HEK293 (cell line): Measurements from ENCODE around the gene LYPD5.
A peak's percentile ranks its signal among the peaks of the same experiment; 100 is the strongest.

ENCODE experiments used
- CTCF ChIA-PET: fragments of 350-600 bp; formaldehyde crosslinking; extraction: SDS; loops from one replicate; lab custom pipeline; 2021; ENCODE audit warnings: antibody characterized with exemption; lab: Yijun Ruan, JAX
- POLR2A ChIA-PET: fragments of 300-600 bp; formaldehyde crosslinking; extraction: SDS; loops from one replicate; lab custom pipeline; 2020; ENCODE audit warnings: antibody characterized with exemption, inconsistent platforms; lab: Yijun Ruan, JAX
- H3K27ac ChIP-seq: fragments of 200-500 bp; sonication (Bioruptor generic); 2 replicates; pipeline ENCODE4 v1.5.1; 2014; ENCODE audit warnings: low read depth, low read length, control low read depth, inconsistent platforms; ENCODE audit errors: extremely low read depth
- H3K36me3 ChIP-seq, 2 experiments: fragments of 200-500 bp in 1 of 2; sonication (Bioruptor generic) in 1 of 2; 1 replicate in 1 of 2; 2 replicates in 1 of 2; pipeline ENCODE4 v1.5.1; 2014 to 2017; ENCODE audit warnings: inconsistent platforms in 2 of 2, low read length in 2 of 2; ENCODE audit not compliant: control insufficient read depth in 2 of 2, insufficient read depth in 1 of 2
- H3K4me1 ChIP-seq: fragments of 200-500 bp; sonication (Bioruptor generic); 2 replicates; pipeline ENCODE4 v1.5.1; 2014; ENCODE audit warnings: mild to moderate bottlenecking, low read length, inconsistent platforms; ENCODE audit not compliant: control insufficient read depth, insufficient read depth
- H3K4me3 ChIP-seq: 2 replicates; pipeline ENCODE4 v1.5.1; 2011; ENCODE audit warnings: low read depth, mild to moderate bottlenecking, control low read depth, low read length, moderate library complexity
- H3K9me3 ChIP-seq: fragments of 200-500 bp; sonication (Bioruptor generic); 2 replicates; pipeline ENCODE4 v1.5.1; 2014; ENCODE audit warnings: low read depth, low read length, inconsistent platforms; ENCODE audit not compliant: control insufficient read depth, insufficient read depth
- KLF1 ChIP-seq: fragments of 450-650 bp; formaldehyde crosslinking; IDR thresholded peaks from 2 replicates; pipeline ENCODE4 v1.5.1; 2016; ENCODE audit warnings: missing biosample characterization, missing genetic modification characterization
- KLF9 ChIP-seq: fragments of 450-650 bp; formaldehyde crosslinking; IDR thresholded peaks from 2 replicates; pipeline ENCODE4 v1.5.1; 2016; ENCODE audit warnings: missing biosample characterization, missing genetic modification characterization, low read depth
- PRDM1 ChIP-seq: fragments of 450-650 bp; formaldehyde crosslinking; IDR thresholded peaks from 2 replicates; pipeline ENCODE4; 2016; ENCODE audit warnings: missing biosample characterization, missing genetic modification characterization
- SCRT1 ChIP-seq: fragments of 450-650 bp; formaldehyde crosslinking; IDR thresholded peaks from 2 replicates; pipeline ENCODE4 v1.5.1; 2016; ENCODE audit warnings: missing biosample characterization, missing genetic modification characterization, borderline replicate concordance
- SCRT2 ChIP-seq: fragments of 450-650 bp; formaldehyde crosslinking; IDR thresholded peaks from 2 replicates; pipeline ENCODE4 v1.5.1; 2016; ENCODE audit warnings: missing biosample characterization, missing genetic modification characterization
- SP2 ChIP-seq: fragments of 450-650 bp; formaldehyde crosslinking; IDR thresholded peaks from 2 replicates; pipeline ENCODE4 v1.5.1; 2016; ENCODE audit warnings: missing biosample characterization, missing genetic modification characterization
- WT1 ChIP-seq: fragments of 450-650 bp; formaldehyde crosslinking; IDR thresholded peaks from 2 replicates; pipeline ENCODE4 v1.5.1; 2016; ENCODE audit warnings: missing biosample characterization, missing genetic modification characterization
- ZBTB17 ChIP-seq: fragments of 450-650 bp; formaldehyde crosslinking; IDR thresholded peaks from 2 replicates; pipeline ENCODE4 v1.5.1; 2016; ENCODE audit warnings: missing biosample characterization, missing genetic modification characterization
- ZBTB21 ChIP-seq: fragments of 450-650 bp; formaldehyde crosslinking; IDR thresholded peaks from 2 replicates; pipeline ENCODE4 v1.5.1; 2017; ENCODE audit warnings: missing biosample characterization, missing genetic modification characterization
- ZIC2 ChIP-seq: fragments of 450-650 bp; formaldehyde crosslinking; IDR thresholded peaks from 2 replicates; pipeline ENCODE4 v1.5.1; 2016; ENCODE audit warnings: missing biosample characterization, missing genetic modification characterization
- ZNF184 ChIP-seq: fragments of 450-650 bp; IDR thresholded peaks from 2 replicates; pipeline ENCODE4 v1.5.1; 2018; ENCODE audit warnings: missing biosample characterization, mild to moderate bottlenecking, missing genetic modification characterization
- ZNF2 ChIP-seq: fragments of 450-650 bp; formaldehyde crosslinking; IDR thresholded peaks from 2 replicates; pipeline ENCODE4 v1.5.1; 2016; ENCODE audit warnings: missing biosample characterization, missing genetic modification characterization
- ZNF221 ChIP-seq: fragments of 450-650 bp; formaldehyde crosslinking; IDR thresholded peaks from 2 replicates; pipeline ENCODE4 v1.5.1; 2017; ENCODE audit warnings: missing biosample characterization, missing genetic modification characterization, borderline replicate concordance
- ZNF223 ChIP-seq: fragments of 450-650 bp; formaldehyde crosslinking; IDR thresholded peaks from 2 replicates; pipeline ENCODE4 v1.5.1; 2016; ENCODE audit warnings: missing biosample characterization, missing genetic modification characterization
- ZNF416 ChIP-seq: fragments of 450-650 bp; formaldehyde crosslinking; IDR thresholded peaks from 2 replicates; pipeline ENCODE4 v1.5.1; 2016; ENCODE audit warnings: missing biosample characterization, missing genetic modification characterization
- ZNF530 ChIP-seq: fragments of 450-650 bp; formaldehyde crosslinking; IDR thresholded peaks from 2 replicates; pipeline ENCODE4 v1.5.1; 2016; ENCODE audit warnings: low read depth, missing biosample characterization, missing genetic modification characterization
- ZNF549 ChIP-seq: fragments of 450-650 bp; IDR thresholded peaks from 2 replicates; pipeline ENCODE4 v1.5.1; 2018; ENCODE audit warnings: missing biosample characterization, missing genetic modification characterization, mild to moderate bottlenecking, inconsistent platforms, moderate library complexity
- ZNF560 ChIP-seq: fragments of 450-650 bp; formaldehyde crosslinking; IDR thresholded peaks from 2 replicates; pipeline ENCODE4 v1.5.1; 2017; ENCODE audit warnings: missing biosample characterization, missing genetic modification characterization, borderline replicate concordance
- ZNF621 ChIP-seq: fragments of 450-650 bp; formaldehyde crosslinking; IDR thresholded peaks from 2 replicates; pipeline ENCODE4 v1.5.1; 2017; ENCODE audit warnings: missing biosample characterization, missing genetic modification characterization
- ZNF701 ChIP-seq: fragments of 450-650 bp; formaldehyde crosslinking; IDR thresholded peaks from 2 replicates; pipeline ENCODE4 v1.5.1; 2016; ENCODE audit warnings: missing biosample characterization, missing genetic modification characterization
- ZNF747 ChIP-seq: fragments of 450-650 bp; formaldehyde crosslinking; IDR thresholded peaks from 2 replicates; pipeline ENCODE4 v1.5.1; 2016; ENCODE audit warnings: missing biosample characterization, missing genetic modification characterization
- ZNF76 ChIP-seq: fragments of 450-650 bp; formaldehyde crosslinking; IDR thresholded peaks from 2 replicates; pipeline ENCODE4; 2016; ENCODE audit warnings: low read depth, missing biosample characterization, missing genetic modification characterization, borderline replicate concordance
- ZSCAN23 ChIP-seq: fragments of 450-650 bp; formaldehyde crosslinking; IDR thresholded peaks from 2 replicates; pipeline ENCODE4 v1.5.1; 2016; ENCODE audit warnings: missing biosample characterization, missing genetic modification characterization
- TF ChIP-seq, protein P1 (sequence below): sonication (generic); formaldehyde crosslinking; IDR thresholded peaks from 2 replicates; pipeline ENCODE4 v1.8.1; 2022; ENCODE audit warnings: mild to moderate bottlenecking, moderate library complexity, missing genetic modification reagents
- TF ChIP-seq, protein P2 (sequence below): fragments of 450-650 bp; formaldehyde crosslinking; IDR thresholded peaks from 2 replicates; pipeline ENCODE4 v1.5.1; 2016; ENCODE audit warnings: missing biosample characterization, missing genetic modification characterization
- TF ChIP-seq, protein P3 (sequence below): fragments of 450-650 bp; formaldehyde crosslinking; IDR thresholded peaks from 2 replicates; pipeline ENCODE4 v1.5.1; 2016; ENCODE audit warnings: missing biosample characterization, missing genetic modification characterization
- TF ChIP-seq, protein P4 (sequence below): fragments of 450-650 bp; formaldehyde crosslinking; IDR thresholded peaks from 2 replicates; pipeline ENCODE4 v1.5.1; 2016; ENCODE audit warnings: missing biosample characterization, missing genetic modification characterization
- TF ChIP-seq, protein P5 (sequence below): fragments of 450-650 bp; formaldehyde crosslinking; IDR thresholded peaks from 2 replicates; pipeline ENCODE4 v1.5.1; 2016; ENCODE audit warnings: missing biosample characterization, missing genetic modification characterization, low read depth

LYPD5 gene

DNA sequence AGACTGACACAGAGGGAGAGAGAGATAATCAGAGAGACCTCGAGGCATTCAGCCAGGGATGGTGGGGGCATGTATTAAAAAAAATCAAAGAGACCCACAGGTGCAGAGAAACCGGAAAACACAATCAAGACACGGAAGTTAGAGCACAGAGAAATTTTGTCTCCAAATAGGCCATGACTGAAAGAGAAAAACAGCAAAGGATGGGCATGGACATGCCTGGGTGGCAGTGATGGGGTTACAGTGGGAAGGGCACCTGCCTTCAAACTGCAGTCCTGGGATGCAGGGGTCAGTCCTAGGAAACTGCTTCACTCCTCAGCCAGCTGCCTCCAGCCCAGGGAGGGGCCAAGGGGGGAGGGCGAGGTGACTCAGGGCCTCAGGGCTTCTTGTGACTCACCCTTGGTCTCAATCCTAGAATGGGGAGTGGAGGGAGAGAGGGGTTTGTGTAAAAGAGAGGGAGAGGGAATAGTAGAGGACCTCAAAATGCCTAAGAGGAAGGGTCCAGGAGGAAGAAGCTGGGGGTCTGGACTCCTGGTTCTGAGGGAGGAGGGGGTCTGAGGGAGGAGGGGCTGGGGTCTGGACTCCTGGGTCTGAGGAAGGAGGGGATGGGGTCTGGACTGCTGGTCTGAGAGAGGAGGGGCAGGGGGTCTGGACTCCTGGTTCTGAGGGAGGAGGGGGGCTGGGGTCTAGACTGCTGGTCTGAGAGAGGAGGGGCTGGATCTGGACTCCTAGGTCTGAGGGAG is 17.8 kb downstream of the LYPD5 start:
- Histone ChIP-seq H3K4me3 (no peak overlapping the region), H3K4me1 (no peaks in the 10 kb centered on the region; the same call in 1 of the 2 replicates), H3K36me3 (no peaks in the 10 kb centered on the region), H3K9me3 (no peaks in the 10 kb centered on the region; the same call in 1 of the 2 replicates), H3K27ac (peak overlapping the region; percentile 28; the same call in 1 of the 2 replicates)
- CTCF ChIA-PET = interaction anchor here (0.6 to 15.3 kb wide), 29 partner anchors 8 to 1600 kb away, joined by 3 to 213 read pairs (median 5); partner anchors contain the start of genes IRGC and SMG9
- POLR2A ChIA-PET = interaction anchor here (0.6 to 1.9 kb wide), 4 partner anchors 13 to 39 kb away, joined by 3 to 10 read pairs (median 6); partner anchors contain the start of gene SMG9
- TF ChIP-seq ZBTB21 (tag by site-specific recombination) = peak; percentile 72; the same call in 1 of the 2 replicates
- no peak for TF ChIP-seq ZNF416
- no peak for TF ChIP-seq SCRT1 (tag by site-specific recombination)
- TF ChIP-seq, protein P1, sequence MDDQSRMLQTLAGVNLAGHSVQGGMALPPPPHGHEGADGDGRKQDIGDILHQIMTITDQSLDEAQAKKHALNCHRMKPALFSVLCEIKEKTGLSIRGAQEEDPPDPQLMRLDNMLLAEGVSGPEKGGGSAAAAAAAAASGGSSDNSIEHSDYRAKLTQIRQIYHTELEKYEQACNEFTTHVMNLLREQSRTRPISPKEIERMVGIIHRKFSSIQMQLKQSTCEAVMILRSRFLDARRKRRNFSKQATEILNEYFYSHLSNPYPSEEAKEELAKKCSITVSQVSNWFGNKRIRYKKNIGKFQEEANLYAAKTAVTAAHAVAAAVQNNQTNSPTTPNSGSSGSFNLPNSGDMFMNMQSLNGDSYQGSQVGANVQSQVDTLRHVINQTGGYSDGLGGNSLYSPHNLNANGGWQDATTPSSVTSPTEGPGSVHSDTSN = no peak
- TF ChIP-seq ZNF76 (tag by site-specific recombination) = no peak; the same call in 1 of the 2 replicates
- peak; percentile 71; the same call in 1 of the 2 replicates for TF ChIP-seq WT1 (tag by site-specific recombination)
- no peak for TF ChIP-seq ZNF549 (tag by site-specific recombination)
- TF ChIP-seq, protein P2, sequence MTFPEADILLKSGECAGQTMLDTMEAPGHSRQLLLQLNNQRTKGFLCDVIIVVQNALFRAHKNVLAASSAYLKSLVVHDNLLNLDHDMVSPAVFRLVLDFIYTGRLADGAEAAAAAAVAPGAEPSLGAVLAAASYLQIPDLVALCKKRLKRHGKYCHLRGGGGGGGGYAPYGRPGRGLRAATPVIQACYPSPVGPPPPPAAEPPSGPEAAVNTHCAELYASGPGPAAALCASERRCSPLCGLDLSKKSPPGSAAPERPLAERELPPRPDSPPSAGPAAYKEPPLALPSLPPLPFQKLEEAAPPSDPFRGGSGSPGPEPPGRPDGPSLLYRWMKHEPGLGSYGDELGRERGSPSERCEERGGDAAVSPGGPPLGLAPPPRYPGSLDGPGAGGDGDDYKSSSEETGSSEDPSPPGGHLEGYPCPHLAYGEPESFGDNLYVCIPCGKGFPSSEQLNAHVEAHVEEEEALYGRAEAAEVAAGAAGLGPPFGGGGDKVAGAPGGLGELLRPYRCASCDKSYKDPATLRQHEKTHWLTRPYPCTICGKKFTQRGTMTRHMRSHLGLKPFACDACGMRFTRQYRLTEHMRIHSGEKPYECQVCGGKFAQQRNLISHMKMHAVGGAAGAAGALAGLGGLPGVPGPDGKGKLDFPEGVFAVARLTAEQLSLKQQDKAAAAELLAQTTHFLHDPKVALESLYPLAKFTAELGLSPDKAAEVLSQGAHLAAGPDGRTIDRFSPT (tag by site-specific recombination) = peak; percentile 80
- TF ChIP-seq, protein P3, sequence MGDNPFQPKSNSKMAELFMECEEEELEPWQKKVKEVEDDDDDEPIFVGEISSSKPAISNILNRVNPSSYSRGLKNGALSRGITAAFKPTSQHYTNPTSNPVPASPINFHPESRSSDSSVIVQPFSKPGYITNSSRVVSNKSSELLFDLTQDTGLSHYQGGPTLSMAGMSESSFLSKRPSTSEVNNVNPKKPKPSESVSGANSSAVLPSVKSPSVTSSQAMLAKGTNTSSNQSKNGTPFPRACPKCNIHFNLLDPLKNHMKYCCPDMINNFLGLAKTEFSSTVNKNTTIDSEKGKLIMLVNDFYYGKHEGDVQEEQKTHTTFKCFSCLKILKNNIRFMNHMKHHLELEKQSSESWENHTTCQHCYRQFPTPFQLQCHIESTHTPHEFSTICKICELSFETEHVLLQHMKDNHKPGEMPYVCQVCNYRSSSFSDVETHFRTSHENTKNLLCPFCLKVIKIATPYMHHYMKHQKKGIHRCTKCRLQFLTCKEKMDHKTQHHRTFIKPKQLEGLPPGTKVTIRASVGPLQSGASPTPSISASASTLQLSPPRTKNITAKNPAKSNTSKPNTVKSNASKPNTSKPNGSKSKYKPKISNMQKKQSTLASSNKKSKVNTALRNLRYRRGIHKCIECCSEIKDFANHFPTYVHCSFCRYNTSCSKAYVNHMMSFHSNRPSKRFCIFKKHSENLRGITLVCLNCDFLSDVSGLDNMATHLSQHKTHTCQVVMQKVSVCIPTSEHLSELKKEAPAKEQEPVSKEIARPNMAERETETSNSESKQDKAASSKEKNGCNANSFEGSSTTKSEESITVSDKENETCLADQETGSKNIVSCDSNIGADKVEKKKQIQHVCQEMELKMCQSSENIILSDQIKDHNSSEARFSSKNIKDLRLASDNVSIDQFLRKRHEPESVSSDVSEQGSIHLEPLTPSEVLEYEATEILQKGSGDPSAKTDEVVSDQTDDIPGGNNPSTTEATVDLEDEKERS = peak; percentile 44; the same call in 1 of the 2 replicates
- peak; percentile 6; the same call in 1 of the 2 replicates for TF ChIP-seq KLF9 (tag by site-specific recombination)
- no peak for TF ChIP-seq ZNF223 (tag by site-specific recombination)
- TF ChIP-seq, protein P4, sequence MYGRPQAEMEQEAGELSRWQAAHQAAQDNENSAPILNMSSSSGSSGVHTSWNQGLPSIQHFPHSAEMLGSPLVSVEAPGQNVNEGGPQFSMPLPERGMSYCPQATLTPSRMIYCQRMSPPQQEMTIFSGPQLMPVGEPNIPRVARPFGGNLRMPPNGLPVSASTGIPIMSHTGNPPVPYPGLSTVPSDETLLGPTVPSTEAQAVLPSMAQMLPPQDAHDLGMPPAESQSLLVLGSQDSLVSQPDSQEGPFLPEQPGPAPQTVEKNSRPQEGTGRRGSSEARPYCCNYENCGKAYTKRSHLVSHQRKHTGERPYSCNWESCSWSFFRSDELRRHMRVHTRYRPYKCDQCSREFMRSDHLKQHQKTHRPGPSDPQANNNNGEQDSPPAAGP = peak; percentile 88
- no peak for TF ChIP-seq ZNF2 (tag by site-specific recombination)
- peak; percentile 54; the same call in 1 of the 2 replicates for TF ChIP-seq KLF1
- no peak for TF ChIP-seq ZSCAN23 (tag by site-specific recombination)
- TF ChIP-seq ZBTB17 = no peak
- TF ChIP-seq SP2 = no peak
- no peak for TF ChIP-seq ZNF560 (tag by site-specific recombination)
- 0 out of 2 replicates have a peak, but pooled peaks have one; percentile 28 for TF ChIP-seq ZIC2 (tag by site-specific recombination)
- TF ChIP-seq SCRT2 (tag by site-specific recombination) = peak; percentile 71
- TF ChIP-seq PRDM1 (tag by site-specific recombination) = peak; percentile 84
- no peak for TF ChIP-seq ZNF184 (tag by site-specific recombination)
- no peak for TF ChIP-seq ZNF530 (tag by site-specific recombination)
- TF ChIP-seq ZNF747 (tag by site-specific recombination) = no peak
- no peak for TF ChIP-seq ZNF701 (tag by site-specific recombination)
- no peak for TF ChIP-seq ZNF621 (tag by site-specific recombination)
- TF ChIP-seq, protein P5, sequence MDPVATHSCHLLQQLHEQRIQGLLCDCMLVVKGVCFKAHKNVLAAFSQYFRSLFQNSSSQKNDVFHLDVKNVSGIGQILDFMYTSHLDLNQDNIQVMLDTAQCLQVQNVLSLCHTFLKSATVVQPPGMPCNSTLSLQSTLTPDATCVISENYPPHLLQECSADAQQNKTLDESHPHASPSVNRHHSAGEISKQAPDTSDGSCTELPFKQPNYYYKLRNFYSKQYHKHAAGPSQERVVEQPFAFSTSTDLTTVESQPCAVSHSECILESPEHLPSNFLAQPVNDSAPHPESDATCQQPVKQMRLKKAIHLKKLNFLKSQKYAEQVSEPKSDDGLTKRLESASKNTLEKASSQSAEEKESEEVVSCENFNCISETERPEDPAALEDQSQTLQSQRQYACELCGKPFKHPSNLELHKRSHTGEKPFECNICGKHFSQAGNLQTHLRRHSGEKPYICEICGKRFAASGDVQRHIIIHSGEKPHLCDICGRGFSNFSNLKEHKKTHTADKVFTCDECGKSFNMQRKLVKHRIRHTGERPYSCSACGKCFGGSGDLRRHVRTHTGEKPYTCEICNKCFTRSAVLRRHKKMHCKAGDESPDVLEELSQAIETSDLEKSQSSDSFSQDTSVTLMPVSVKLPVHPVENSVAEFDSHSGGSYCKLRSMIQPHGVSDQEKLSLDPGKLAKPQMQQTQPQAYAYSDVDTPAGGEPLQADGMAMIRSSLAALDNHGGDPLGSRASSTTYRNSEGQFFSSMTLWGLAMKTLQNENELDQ (tag by site-specific recombination) = no peak
- no peak for TF ChIP-seq ZNF221 (tag by site-specific recombination)
